ENCODE data around the gene NHSL1.

GRCh38 chr6:138401960-138402837 lies 97.1 kb downstream of the NHSL1 start:
- TF ChIP-seq POLR2A (IDR thresholded peaks at IDR 0.05; ENCODE audit: low read length) (no peak), GATA1 (IDR thresholded peaks at IDR 0.05; ENCODE audit: low read depth, low read length) (no peak)

Data from erythroblast (primary cell).